ENCODE data around the gene SMIM27.
"Not testable (repeated sequence)": the region's sequence is repeated elsewhere in the genome, so short reads cannot be mapped to it uniquely, and the experiment has no call there.

The SMIM27 gene

GRCh38 chr9:32545884-32546283 is 6.2 kb upstream of the SMIM27 start:
- no peak overlapping the region for H3K4me3 Mint-ChIP-seq
- H3K36me3 Mint-ChIP-seq = peaks cover 3% of the 10 kb centered on the region
- no peaks in the 10 kb centered on the region for H3K9me3 Mint-ChIP-seq (ENCODE audit: low read depth)
- H3K27me3 Mint-ChIP-seq = no peaks in the 10 kb centered on the region
- no peak overlapping the region for H3K27ac Mint-ChIP-seq
- H3K4me1 Mint-ChIP-seq (ENCODE audit: low read depth) = peaks cover 37% of the 10 kb centered on the region

- Mint-ChIP-seq H3K4me1 (ENCODE audit: low read depth) (peaks cover 42% of the 10 kb centered on the region), H3K4me3 (peak overlapping the region; percentile 56)
- not testable (repeated sequence) for H3K27ac Mint-ChIP-seq; H3K9me3 Mint-ChIP-seq (ENCODE audit: low read depth); H3K27me3 Mint-ChIP-seq; H3K36me3 Mint-ChIP-seq
Observed at GRCh38 chr9:32548213-32548612, 3.9 kb upstream of the SMIM27 start.

- Mint-ChIP-seq H3K4me3 (peak overlapping the region; percentile 100), H3K27me3 (no peaks in the 10 kb centered on the region), H3K27ac (peak overlapping the region; percentile 72), H3K4me1 (ENCODE audit: low read depth) (peaks cover 50% of the 10 kb centered on the region), H3K36me3 (peaks cover 2% of the 10 kb centered on the region), H3K9me3 (ENCODE audit: low read depth) (no peaks in the 10 kb centered on the region)
Observed at GRCh38 chr9:32550150-32550561, 2.0 kb upstream of the SMIM27 start.

- H3K9me3 Mint-ChIP-seq (ENCODE audit: low read depth) = no peaks in the 10 kb centered on the region
- H3K36me3 Mint-ChIP-seq = peaks cover 2% of the 10 kb centered on the region
- H3K27me3 Mint-ChIP-seq = no peaks in the 10 kb centered on the region
- peak overlapping the region; percentile 100 for H3K27ac Mint-ChIP-seq
- H3K4me1 Mint-ChIP-seq (ENCODE audit: low read depth) = peaks cover 52% of the 10 kb centered on the region
- peak overlapping the region; percentile 100 for H3K4me3 Mint-ChIP-seq
Observed at GRCh38 chr9:32550562-32551275, 1.4 kb upstream of the SMIM27 start.

GRCh38 chr9:32551276-32552051 is 663 bp upstream of the SMIM27 start:
- peaks cover 55% of the 10 kb centered on the region for H3K4me1 Mint-ChIP-seq (ENCODE audit: low read depth)
- peak overlapping the region; percentile 100 for H3K27ac Mint-ChIP-seq
- peaks cover 2% of the 10 kb centered on the region for H3K36me3 Mint-ChIP-seq
- H3K4me3 Mint-ChIP-seq = peak overlapping the region; percentile 100
- H3K9me3 Mint-ChIP-seq (ENCODE audit: low read depth) = no peaks in the 10 kb centered on the region
- no peaks in the 10 kb centered on the region for H3K27me3 Mint-ChIP-seq

GRCh38 chr9:32554107-32554506 is 2.0 kb downstream of the SMIM27 start:
- Mint-ChIP-seq H3K4me3 (peak overlapping the region; percentile 52), H3K27ac (peak overlapping the region; percentile 61), H3K9me3 (ENCODE audit: low read depth) (no peaks in the 10 kb centered on the region), H3K27me3 (no peaks in the 10 kb centered on the region), H3K36me3 (peaks cover 2% of the 10 kb centered on the region), H3K4me1 (ENCODE audit: low read depth) (peaks cover 44% of the 10 kb centered on the region)

GRCh38 chr9:32554591-32554990 is 2.5 kb downstream of the SMIM27 start:
- H3K4me1 Mint-ChIP-seq (ENCODE audit: low read depth) = peaks cover 43% of the 10 kb centered on the region
- no peaks in the 10 kb centered on the region for H3K9me3 Mint-ChIP-seq (ENCODE audit: low read depth)
- no peak overlapping the region for H3K4me3 Mint-ChIP-seq
- peak overlapping the region; percentile 61 for H3K27ac Mint-ChIP-seq
- H3K36me3 Mint-ChIP-seq = peaks cover 2% of the 10 kb centered on the region
- no peaks in the 10 kb centered on the region for H3K27me3 Mint-ChIP-seq

GRCh38 chr9:32558408-32558934 is 6.3 kb downstream of the SMIM27 start:
- H3K36me3 Mint-ChIP-seq = no peaks in the 10 kb centered on the region
- H3K27me3 Mint-ChIP-seq = no peaks in the 10 kb centered on the region
- peaks cover 44% of the 10 kb centered on the region for H3K4me1 Mint-ChIP-seq (ENCODE audit: low read depth)
- no peak overlapping the region for H3K4me3 Mint-ChIP-seq
- no peaks in the 10 kb centered on the region for H3K9me3 Mint-ChIP-seq (ENCODE audit: low read depth)
- no peak overlapping the region for H3K27ac Mint-ChIP-seq

- Mint-ChIP-seq H3K4me1 (ENCODE audit: low read depth) (peaks cover 34% of the 10 kb centered on the region), H3K9me3 (ENCODE audit: low read depth) (no peaks in the 10 kb centered on the region), H3K27ac (no peak overlapping the region), H3K4me3 (no peak overlapping the region), H3K36me3 (peaks cover 10% of the 10 kb centered on the region), H3K27me3 (no peaks in the 10 kb centered on the region)
Observed at GRCh38 chr9:32565967-32566366, 13.8 kb downstream of the SMIM27 start.

- Mint-ChIP-seq H3K27me3 (no peaks in the 10 kb centered on the region), H3K36me3 (peaks cover 10% of the 10 kb centered on the region), H3K4me3 (no peak overlapping the region), H3K4me1 (ENCODE audit: low read depth) (peaks cover 34% of the 10 kb centered on the region), H3K27ac (no peak overlapping the region), H3K9me3 (ENCODE audit: low read depth) (no peaks in the 10 kb centered on the region)
Observed at GRCh38 chr9:32566770-32567169, 14.6 kb downstream of the SMIM27 start.

- Mint-ChIP-seq H3K9me3 (ENCODE audit: low read depth) (no peaks in the 10 kb centered on the region), H3K4me1 (ENCODE audit: low read depth) (peaks cover 34% of the 10 kb centered on the region), H3K4me3 (peak overlapping the region; percentile 25), H3K27me3 (no peaks in the 10 kb centered on the region), H3K36me3 (peaks cover 10% of the 10 kb centered on the region), H3K27ac (peak overlapping the region; percentile 10)
Observed at GRCh38 chr9:32570262-32570661, 18.1 kb downstream of the SMIM27 start.

GRCh38 chr9:32571969-32572899 is 20.1 kb downstream of the SMIM27 start:
- H3K9me3 Mint-ChIP-seq (ENCODE audit: low read depth) = no peaks in the 10 kb centered on the region
- no peaks in the 10 kb centered on the region for H3K27me3 Mint-ChIP-seq
- H3K36me3 Mint-ChIP-seq = peaks cover 7% of the 10 kb centered on the region
- H3K4me1 Mint-ChIP-seq (ENCODE audit: low read depth) = peaks cover 30% of the 10 kb centered on the region
- H3K27ac Mint-ChIP-seq = peak overlapping the region; percentile 94
- H3K4me3 Mint-ChIP-seq = peak overlapping the region; percentile 99

GRCh38 chr9:32572900-32573523 is 20.9 kb downstream of the SMIM27 start, which contains the start of gene NDUFB6:
NDUFB6 (minus strand) TSS chr9:32573159; CDS start chr9:32573060, 99 bp downstream.
- Mint-ChIP-seq H3K4me1 (ENCODE audit: low read depth) (peaks cover 30% of the 10 kb centered on the region), H3K27me3 (no peaks in the 10 kb centered on the region), H3K27ac (peak within 1 kb of the TSS; percentile 94), H3K4me3 (peak within 1 kb of the TSS; percentile 99), H3K36me3 (peaks cover 6% of the 10 kb centered on the region), H3K9me3 (ENCODE audit: low read depth) (no peaks in the 10 kb centered on the region)

GRCh38 chr9:32573821-32574220 is 21.7 kb downstream of the SMIM27 start:
- Mint-ChIP-seq H3K4me3 (peak overlapping the region; percentile 99), H3K4me1 (ENCODE audit: low read depth) (peaks cover 26% of the 10 kb centered on the region), H3K27ac (peak overlapping the region; percentile 94), H3K36me3 (peaks cover 4% of the 10 kb centered on the region), H3K27me3 (no peaks in the 10 kb centered on the region), H3K9me3 (ENCODE audit: low read depth) (no peaks in the 10 kb centered on the region)
